Endothelial cell of umbilical vein (primary cell): ENCODE results near the gene SDE2. TPM values are rescaled to one million over a fixed set of nuclear protein-coding genes. Genes with fewer than 3 reads are reported as not detected.
"Not testable (repeated sequence)": the region's sequence is repeated elsewhere in the genome, so short reads cannot be mapped to it uniquely, and the experiment has no call there.

Source experiments
- BruUV-seq: library from RNA; stranded (reverse); fragments of 400-500 nt; replicated peaks from 2 replicates; lab custom pipeline; 2021; lab: Mats Ljungman, UMichigan
- CTCF ChIA-PET: fragments of 300-600, 350-600 bp; sonication (Branson Sonifier 250); formaldehyde crosslinking; loops from one replicate; lab custom pipeline; 2021; ENCODE audit warnings: antibody characterized with exemption, inconsistent platforms; lab: Charles Lee
- POLR2A ChIA-PET: fragments of 300-600, 350-600 bp; sonication (Branson Sonifier 250); formaldehyde crosslinking; loops from one replicate; lab custom pipeline; 2021; ENCODE audit warnings: antibody characterized with exemption, inconsistent platforms; lab: Charles Lee
- DNase-seq: peaks from one replicate; pipeline ENCODE4 v3.0.0-alpha.2; 2011; ENCODE audit warnings: low read depth, low spot score
- FAIRE-seq: peaks from 2 replicates; lab custom pipeline; 2011; peaks lifted over from hg19 to GRCh38; lab: Jason Lieb, UNC
- H2AFZ ChIP-seq: 2 replicates; pipeline ENCODE4 v1.6.0; 2012; ENCODE audit warnings: low read depth, low read length, control low read depth, inconsistent platforms
- H3K27ac ChIP-seq: 2 replicates; pipeline ENCODE4 v1.5.1; 2011; ENCODE audit warnings: low read depth, mild to moderate bottlenecking, control low read depth, low read length, moderate library complexity; ENCODE audit not compliant: insufficient read depth
- H3K27me3 ChIP-seq, 2 experiments: 2 replicates each; pipeline versions ENCODE4 v1.6.0 to v1.6.1; 2011; ENCODE audit warnings: low read length in 2 of 2, mixed read lengths in 1 of 2; ENCODE audit not compliant: control insufficient read depth in 2 of 2, insufficient read depth in 2 of 2
- H3K36me3 ChIP-seq, 2 experiments: 2 replicates in 1 of 2; 3 replicates in 1 of 2; pipeline ENCODE4 v1.5.1; 2011; ENCODE audit warnings: low read length in 2 of 2, mild to moderate bottlenecking in 1 of 2, moderate library complexity in 1 of 2; ENCODE audit not compliant: control insufficient read depth in 2 of 2, insufficient read depth in 2 of 2; ENCODE audit errors: extremely low read depth in 1 of 2
- H3K4me1 ChIP-seq: 3 replicates; pipeline ENCODE4 v1.5.1; 2011; ENCODE audit warnings: mild to moderate bottlenecking, low read length; ENCODE audit not compliant: control insufficient read depth, insufficient read depth; ENCODE audit errors: extremely low read depth
- H3K4me2 ChIP-seq: 2 replicates; pipeline ENCODE4 v1.6.1; 2011; ENCODE audit warnings: low read length, control low read depth, mixed read lengths; ENCODE audit not compliant: insufficient read depth
- H3K4me3 ChIP-seq, 3 experiments: fragments of 200-600 bp in 1 of 3; sonication (generic), shearing (Covaris generic) in 1 of 3; replicated peaks in 1 of 3; 2 replicates each; pipeline ENCODE4 v1.5.1; 2011 to 2016; ENCODE audit warnings: control low read depth in 3 of 3, low read length in 3 of 3, mild to moderate bottlenecking in 2 of 3, inconsistent platforms in 1 of 3, low read depth in 1 of 3, moderate library complexity in 1 of 3; ENCODE audit not compliant: insufficient read depth in 1 of 3
- H3K79me2 ChIP-seq: 2 replicates; pipeline ENCODE4 v1.6.0; 2012; ENCODE audit warnings: low read length, inconsistent platforms; ENCODE audit not compliant: control insufficient read depth, insufficient read depth
- H3K9ac ChIP-seq: replicated peaks from 2 replicates; pipeline ENCODE3; 2011; ENCODE audit warnings: low read length, control low read depth; ENCODE audit not compliant: insufficient read depth; ENCODE audit errors: extremely low read depth
- H3K9me1 ChIP-seq: replicated peaks from 3 replicates; pipeline ENCODE4 v1.6.0; 2011; ENCODE audit warnings: mild to moderate bottlenecking, low read length; ENCODE audit not compliant: control insufficient read depth, insufficient read depth; ENCODE audit errors: extremely low read depth
- H3K9me3 ChIP-seq: replicated peaks from 2 replicates; pipeline ENCODE4 v1.5.1; 2012; ENCODE audit warnings: low read length, inconsistent platforms; ENCODE audit not compliant: control insufficient read depth, insufficient read depth
- H4K20me1 ChIP-seq: replicated peaks from 2 replicates; pipeline ENCODE3; 2011; ENCODE audit warnings: mild to moderate bottlenecking, low read length; ENCODE audit not compliant: control insufficient read depth, insufficient read depth; ENCODE audit errors: extremely low read depth
- FOS ChIP-seq: IDR thresholded peaks from 2 replicates; pipeline ENCODE4 v1.6.1; 2011; ENCODE audit warnings: mild to moderate bottlenecking, low read length, moderate library complexity, borderline replicate concordance; ENCODE audit not compliant: insufficient read depth
- JUN ChIP-seq: IDR thresholded peaks from 2 replicates; pipeline ENCODE4 v1.6.1; 2011; ENCODE audit warnings: borderline replicate concordance, low read depth; ENCODE audit not compliant: insufficient read length, insufficient read depth
- MYC ChIP-seq: IDR thresholded peaks from one replicate; pipeline ENCODE4 v1.6.1; 2011; ENCODE audit warnings: mild to moderate bottlenecking, low read depth, low read length
- POLR2AphosphoS5 ChIP-seq: IDR thresholded peaks from 2 replicates; pipeline ENCODE4 v1.6.1; 2012; ENCODE audit warnings: low read depth, mild to moderate bottlenecking, control low read depth, low read length, moderate library complexity; ENCODE audit not compliant: insufficient read depth
- dilution Hi-C: fragments of 300-500 bp; cut with MboI; formaldehyde crosslinking; loops from one replicate; pipeline ENCODE4 v1.15.0; 2019; ENCODE audit warnings: low sequenced_read_pairs; ENCODE audit not compliant: extremely low pct_ligation_motif_present
- intact Hi-C: fragments of 100-400 bp; cut with micrococcal nuclease; formaldehyde crosslinking; loops from one replicate; pipeline ENCODE4 v1.10.0; 2022
- polyA plus RNA-seq, 4 experiments: library from polyadenylated mRNA; depleted of rRNA in 3 of 4; stranded (reverse) in 3 of 4; unstranded in 1 of 4; fragments of >200 nt; gene quantifications; 2 replicates each; pipeline versions ENCODE4 v1.2.1 to v1.2.3, GENCODE V29; 2011 to 2012; ENCODE audit warnings: missing spikeins in 1 of 4
- total RNA-seq: library from RNA; stranded (reverse); gene quantifications from 2 replicates; pipeline ENCODE4 v1.2.3, GENCODE V29; 2021

The SDE2 gene
- total and polyA plus RNA-seq, 2 donors (not counting 3 experiments of a cell fraction or from before 2014, with no cell fraction given): 11.9 to 16.1 TPM

DNA sequence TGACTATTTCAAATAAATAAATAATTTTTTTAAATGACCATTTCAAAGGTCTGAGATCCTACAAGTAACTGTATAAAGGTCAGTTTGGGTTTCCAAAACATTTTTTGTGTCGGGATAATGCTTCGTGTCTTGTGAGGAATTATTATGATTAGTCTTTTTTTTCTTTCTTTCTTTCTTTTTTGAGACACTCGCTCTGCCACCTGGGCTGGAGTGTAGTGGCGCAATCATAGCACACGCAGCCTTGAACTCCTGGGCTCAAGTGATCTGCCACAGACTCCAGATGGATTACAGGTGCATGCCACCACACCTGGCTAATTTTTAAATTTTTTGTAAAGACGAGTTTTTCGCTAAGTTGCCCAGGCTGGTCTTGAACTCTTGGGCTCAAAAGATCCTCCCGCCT is 1.9 kb upstream of the SDE2 start:
- no peak for TF ChIP-seq JUN
- no peak for TF ChIP-seq MYC
- TF ChIP-seq FOS: no peak
- no peak for TF ChIP-seq POLR2AphosphoS5
- dilution Hi-C loops: no loop called here

DNA sequence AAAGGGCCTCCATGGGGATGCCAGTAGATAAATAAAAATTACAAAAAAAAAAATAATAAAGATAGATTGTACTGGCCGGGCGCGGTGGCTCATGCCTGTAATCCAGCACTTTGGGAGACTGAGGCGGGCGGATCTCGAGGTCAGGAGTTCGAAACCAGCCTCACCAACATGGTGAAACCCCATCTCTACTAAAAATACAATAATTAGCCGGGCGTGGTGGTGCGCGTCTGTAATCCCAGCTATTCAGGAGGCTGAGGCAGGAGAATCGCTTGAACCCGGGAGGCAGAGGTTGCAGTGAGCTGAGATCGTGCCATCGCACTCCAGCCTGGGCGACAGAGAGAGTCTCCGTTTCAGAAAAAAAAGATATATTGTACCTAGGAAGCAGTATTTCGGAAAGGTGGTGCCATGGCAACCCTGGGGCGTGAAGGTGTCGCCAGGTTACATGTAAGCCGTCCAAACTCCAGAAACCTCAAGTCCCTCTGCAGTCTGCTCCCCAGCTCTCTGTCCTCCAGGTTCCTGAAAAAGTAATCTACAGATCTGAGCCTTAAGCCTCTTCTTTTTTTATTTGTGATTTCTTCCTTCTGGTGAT is 1.4 kb upstream of the SDE2 start:
- H3K36me3 ChIP-seq, FAIRE-seq, H3K4me2 ChIP-seq, H3K4me3 ChIP-seq, H3K27me3 ChIP-seq, H4K20me1 ChIP-seq, BruUV-seq, dilution Hi-C loops, DNase-seq, intact Hi-C loops, H3K9me1 ChIP-seq, H3K9ac ChIP-seq, H2AFZ ChIP-seq, H3K9me3 ChIP-seq: not testable (repeated sequence)
- peak overlapping the region; percentile 96 for H3K27ac ChIP-seq
- CTCF ChIA-PET: interaction anchor here (1.4 kb wide), 2 partner anchors 10 to 12 kb away, joined by 4 to 8 read pairs; no protein-coding TSS in a partner anchor
- POLR2A ChIA-PET: interaction anchor here (1.4 kb wide), 2 partner anchors 62 to 64 kb away, joined by 4 to 29 read pairs; partner anchors contain the start of gene H3-3A
- H3K4me1 ChIP-seq: peaks cover 52% of the 10 kb centered on the region
- H3K79me2 ChIP-seq: peaks cover 33% of the 10 kb centered on the region

More for the DNA sequence above, 1.9 kb upstream of the SDE2 start:
- peaks cover 49% of the 10 kb centered on the region for H3K4me1 ChIP-seq
- H3K79me2 ChIP-seq: peaks cover 28% of the 10 kb centered on the region
- ChIA-PET CTCF (interaction anchor here (1.3 kb wide), 1 partner anchor 62 kb away, joined by 7 read pairs; the partner anchor contains the start of gene H3-3A), POLR2A (interaction anchor here (1.3 kb wide), 1 partner anchor 62 kb away, joined by 6 read pairs; the partner anchor contains the start of gene H3-3A)
- H3K9ac ChIP-seq: no peak overlapping the region
- H3K27ac ChIP-seq: no peak overlapping the region
- no peaks in the 10 kb centered on the region for H4K20me1 ChIP-seq
- no peak for FAIRE-seq
- intact Hi-C loops: no loop called here
- no peaks in the 10 kb centered on the region for H3K27me3 ChIP-seq
- no peak for DNase-seq
- H3K4me2 ChIP-seq: no peak overlapping the region
- no peak overlapping the region for H2AFZ ChIP-seq
- no peak overlapping the region for H3K4me3 ChIP-seq
- no peaks in the 10 kb centered on the region for H3K9me3 ChIP-seq
- H3K36me3 ChIP-seq: no peaks in the 10 kb centered on the region
- no peaks in the 10 kb centered on the region for H3K9me1 ChIP-seq
- no TSS peak for BruUV-seq
